ENCODE measurements around the gene COL4A1.

Gene COL4A1

GRCh38 chr13:110272651-110273050 is 34.3 kb downstream of the COL4A1 start:
- no peak for DNase-seq

- no peak for DNase-seq
Measured at GRCh38 chr13:110272227-110272626, 34.7 kb downstream of the COL4A1 start.

GRCh38 chr13:110271313-110271712 is 35.6 kb downstream of the COL4A1 start:
- no peak for DNase-seq

- no peak for DNase-seq
Measured at GRCh38 chr13:110270507-110270906, 36.5 kb downstream of the COL4A1 start.

- no peak for DNase-seq
Measured at GRCh38 chr13:110269509-110270185, 37.3 kb downstream of the COL4A1 start.

GRCh38 chr13:110268576-110269185 is 38.3 kb downstream of the COL4A1 start:
- no peak for DNase-seq

GRCh38 chr13:110268061-110268460 is 38.9 kb downstream of the COL4A1 start:
- no peak for DNase-seq

GRCh38 chr13:110266983-110267382 is 40.0 kb downstream of the COL4A1 start:
- no peak for DNase-seq

- no peak for DNase-seq
Measured at GRCh38 chr13:110266431-110266809, 40.5 kb downstream of the COL4A1 start.

- DNase-seq, result no peak
Measured at GRCh38 chr13:110265682-110266430, 41.1 kb downstream of the COL4A1 start.

GRCh38 chr13:110265341-110265681 is 41.6 kb downstream of the COL4A1 start:
- DNase-seq, result no peak

GRCh38 chr13:110264685-110265275 is 42.2 kb downstream of the COL4A1 start:
- no peak for DNase-seq

- no peak for DNase-seq
Measured at GRCh38 chr13:110263888-110264287, 43.1 kb downstream of the COL4A1 start.

GRCh38 chr13:110263404-110263803 is 43.6 kb downstream of the COL4A1 start:
- no peak for DNase-seq

GRCh38 chr13:110262508-110263291 is 44.3 kb downstream of the COL4A1 start:
- no peak for DNase-seq

GRCh38 chr13:110262082-110262436 is 44.9 kb downstream of the COL4A1 start:
- no peak for DNase-seq

GRCh38 chr13:110261166-110262081 is 45.5 kb downstream of the COL4A1 start:
- DNase-seq, result no peak

GRCh38 chr13:110259651-110260050 is 47.3 kb downstream of the COL4A1 start:
- no peak for DNase-seq

- no peak for DNase-seq
Measured at GRCh38 chr13:110258876-110259631, 47.9 kb downstream of the COL4A1 start.

- no peak for DNase-seq
Measured at GRCh38 chr13:110257408-110257807, 49.5 kb downstream of the COL4A1 start.
